ENCODE results near the gene ARHGAP45. TPM values are rescaled to one million over a fixed set of nuclear protein-coding genes. Genes with fewer than 3 reads are reported as not detected.
"Not testable (repeated sequence)": the region's sequence is repeated elsewhere in the genome, so short reads cannot be mapped to it uniquely, and the experiment has no call there.

ARHGAP45 gene
- total and polyA plus RNA-seq, 2 of the 8 experiments (the other 6 are each of a cell fraction or from before 2014, with no cell fraction given), result 31.4 to 41.8 TPM

DNA sequence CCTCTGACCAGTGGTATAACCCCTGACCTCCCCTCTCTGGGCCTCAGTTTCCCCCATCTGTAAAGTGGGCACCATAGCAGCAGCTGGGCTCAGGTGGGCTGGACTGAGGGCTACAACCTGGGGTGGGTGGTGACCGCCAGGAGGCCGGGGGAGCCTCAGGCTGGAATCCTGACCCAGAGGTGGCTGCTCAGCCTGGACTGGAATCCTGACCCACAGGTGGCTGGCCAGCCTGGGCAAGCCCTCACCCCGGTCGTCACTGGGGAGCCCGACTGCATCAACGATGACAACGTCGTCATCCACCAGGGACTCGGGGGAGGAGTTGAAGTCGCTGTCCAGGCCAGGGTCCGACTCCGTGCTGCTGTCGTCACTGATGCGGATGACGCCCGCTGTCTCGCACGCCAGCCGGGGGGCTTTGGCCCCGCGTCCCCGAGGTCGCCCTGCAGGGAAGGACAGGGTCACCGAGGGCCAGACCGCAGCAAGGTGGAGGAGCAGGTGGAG is 47.1 kb downstream of the ARHGAP45 start (continued):
- no peak for TF ChIP-seq RAD21 (IDR thresholded peaks at IDR 0.05 in 1 of 2, conservative IDR thresholded peaks at IDR 0.05 in 1 of 2; ENCODE audit: low read depth in 2 of 2, low read length in 2 of 2)
- no peak for TF ChIP-seq GABPA (IDR thresholded peaks at IDR 0.05; ENCODE audit: borderline replicate concordance, insufficient read depth, low read length)
- TF ChIP-seq CBX8 (IDR thresholded peaks at IDR 0.05; ENCODE audit: borderline replicate concordance, low read depth, low read length), result no peak
- TF ChIP-seq SP4 (IDR thresholded peaks at IDR 0.05; ENCODE audit: low read length), result no peak
- TF ChIP-seq CBX5 (IDR thresholded peaks at IDR 0.05; ENCODE audit: low read depth, low read length), result no peak
- TF ChIP-seq CEBPB (IDR thresholded peaks at IDR 0.05; ENCODE audit: low read depth, low read length), result no peak
- TF ChIP-seq NRF1 (IDR thresholded peaks at IDR 0.05; ENCODE audit: low read depth, low read length), result no peak

DNA sequence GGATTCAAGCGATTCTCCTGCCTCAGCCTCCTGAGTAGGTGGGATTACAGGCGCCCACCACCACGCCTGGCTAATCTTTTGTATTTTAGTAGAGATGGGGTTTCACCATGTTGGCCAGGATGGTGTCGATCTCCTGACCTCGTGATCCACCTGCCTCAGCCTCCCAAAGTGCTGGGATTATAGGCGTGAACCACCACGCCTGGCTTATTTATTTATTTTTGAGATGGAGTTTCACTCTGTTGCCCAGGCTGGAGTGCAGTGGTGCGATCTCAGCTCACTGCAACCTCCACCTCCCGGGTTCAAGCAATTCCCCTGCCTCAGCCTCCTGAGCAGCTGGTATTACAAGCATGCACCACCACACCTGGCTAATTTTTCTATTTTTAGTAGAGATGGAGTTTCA is 47.8 kb downstream of the ARHGAP45 start:
- not testable (repeated sequence) for H2BK120ac ChIP-seq (replicated peaks; ENCODE audit: low read depth, low read length); H4K8ac ChIP-seq (ENCODE audit: extremely low read depth, insufficient read depth, low read length); H4K91ac ChIP-seq (replicated peaks; ENCODE audit: insufficient read length, low read length); H4K5ac ChIP-seq (ENCODE audit: insufficient read length, low read depth, low read length); H3K4ac ChIP-seq (replicated peaks; ENCODE audit: insufficient read length, low read depth, low read length); H3K14ac ChIP-seq (ENCODE audit: insufficient read length); H2BK12ac ChIP-seq (ENCODE audit: low read depth, low read length); H3K56ac ChIP-seq (replicated peaks; ENCODE audit: insufficient read length, low read depth, low read length); H3K4me2 ChIP-seq (ENCODE audit: insufficient read depth in 1 of 2, low read depth in 2 of 2, low read length in 2 of 2); H3K4me1 ChIP-seq (replicated peaks in 1 of 4; ENCODE audit: control insufficient read depth in 3 of 4, insufficient read depth in 4 of 4, low read length in 3 of 4); H3K9me3 ChIP-seq (ENCODE audit: insufficient read depth in 2 of 2, low read depth in 1 of 2, low read length in 1 of 2); DNase-seq (ENCODE audit: low read depth in 1 of 2, low spot score in 2 of 2); H3K4me3 ChIP-seq (ENCODE audit: extremely low read depth in 1 of 4, insufficient read depth in 2 of 4, low read depth in 3 of 4, low read length in 4 of 4); H2BK15ac ChIP-seq (ENCODE audit: low read length); H3K18ac ChIP-seq (ENCODE audit: extremely low read depth, low read length); H3K23me2 ChIP-seq (ENCODE audit: low read depth, low read length); H3K27me3 ChIP-seq (replicated peaks in 1 of 4; ENCODE audit: control insufficient read depth in 3 of 4, extremely low read depth in 1 of 4, insufficient read depth in 3 of 4, low read length in 3 of 4); H3K79me2 ChIP-seq (ENCODE audit: control insufficient read depth in 1 of 2, insufficient read depth in 2 of 2, low read length in 2 of 2); FAIRE-seq; H3K79me1 ChIP-seq (ENCODE audit: low read depth, low read length); H3K23ac ChIP-seq (ENCODE audit: insufficient read length); H2BK20ac ChIP-seq (ENCODE audit: low read length); H3K27ac ChIP-seq (ENCODE audit: low read depth, low read length); H2AFZ ChIP-seq (ENCODE audit: low read length); H2BK5ac ChIP-seq (ENCODE audit: low read depth, low read length); H3K9ac ChIP-seq (replicated peaks in 1 of 4; ENCODE audit: extremely low read depth in 1 of 4, low read depth in 3 of 4, low read length in 3 of 4); H4K20me1 ChIP-seq (replicated peaks in 1 of 2; ENCODE audit: control insufficient read depth in 1 of 2, insufficient read depth in 2 of 2, low read length in 2 of 2); H2AK5ac ChIP-seq (ENCODE audit: low read depth, low read length)
- ChIA-PET POLR2A (ENCODE audit: partially characterized antibody) (interaction anchor here (0.7 to 1.3 kb wide), 2 partner anchors 8 to 86 kb away, joined by 3 to 4 read pairs; no protein-coding TSS in a partner anchor), CTCF (ENCODE audit: partially characterized antibody) (interaction anchor here (1.5 to 3.7 kb wide), 3 partner anchors 16 to 108 kb away, joined by 4 to 27 read pairs (median 5); no protein-coding TSS in a partner anchor)
- WGBS, 2 experiments (ENCODE audit: extremely low coverage in 1 of 2, insufficient coverage in 1 of 2, insufficient read length in 1 of 2, insufficient replicate concordance in 2 of 2, low coverage in 1 of 2, low lambda C conversion rate in 2 of 2, missing lambda C conversion rate in 1 of 2), result 92% methylated on average over 9 of the region's 9 CpGs; no CpG with 5 or more reads in 1 of the 2 experiments
- peaks cover 0 to 34% (median 9%) of the 10 kb centered on the region in 4 experiments; a peak in 3 of 8 replicates for H3K36me3 ChIP-seq (ENCODE audit: control insufficient read depth in 2 of 4, insufficient read depth in 4 of 4, low read length in 3 of 4)
